DMS79 treated with DMSO at 0.1 percent for 48 hours (cell line): ENCODE measurements around the gene SH3TC1.
A peak's percentile ranks its signal among the peaks of the same experiment; 100 is the strongest.

Source experiments
- DNase-seq: peaks from one replicate; lab custom pipeline; 2025; lab: John Stamatoyannopoulos, UW

SH3TC1 gene

DNA sequence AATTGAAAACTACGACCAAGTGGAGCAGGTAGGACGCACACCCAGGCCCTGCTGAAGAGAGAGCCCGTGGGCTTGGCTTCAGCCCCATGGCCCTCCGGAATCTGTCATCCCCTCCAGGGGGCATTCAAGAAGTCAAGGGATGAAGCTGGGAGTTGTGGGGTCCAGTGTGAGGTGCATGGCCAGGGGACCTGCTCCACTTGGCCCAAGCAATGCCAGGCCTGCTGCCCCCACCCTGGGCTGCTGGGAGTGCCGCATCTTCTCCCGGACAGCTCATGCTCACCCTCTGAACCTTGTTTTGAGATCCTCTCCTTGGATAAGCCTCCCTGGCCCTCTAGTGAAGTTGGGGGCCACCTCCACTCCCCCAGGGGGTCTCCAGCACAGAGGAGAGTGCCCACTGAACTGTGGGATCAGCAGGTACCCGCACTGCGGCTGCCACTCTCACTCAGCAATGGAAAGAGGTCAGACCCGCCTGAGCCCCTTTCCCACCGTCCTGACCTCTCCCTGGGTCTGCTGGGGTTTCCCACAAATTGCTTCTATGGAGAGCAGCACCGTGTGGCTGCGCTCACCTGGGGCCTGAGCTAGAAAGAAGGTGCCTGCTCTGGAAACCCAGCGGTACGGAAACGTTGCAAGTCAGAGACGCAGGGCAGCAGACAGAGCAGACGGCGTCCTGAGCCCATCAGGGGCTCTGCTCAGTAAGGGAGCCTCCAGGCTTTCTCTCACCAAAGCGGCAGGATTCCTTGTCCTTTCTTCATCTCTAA lies 35.5 kb upstream of the SH3TC1 start:
- DNase-seq: no peak

DNA sequence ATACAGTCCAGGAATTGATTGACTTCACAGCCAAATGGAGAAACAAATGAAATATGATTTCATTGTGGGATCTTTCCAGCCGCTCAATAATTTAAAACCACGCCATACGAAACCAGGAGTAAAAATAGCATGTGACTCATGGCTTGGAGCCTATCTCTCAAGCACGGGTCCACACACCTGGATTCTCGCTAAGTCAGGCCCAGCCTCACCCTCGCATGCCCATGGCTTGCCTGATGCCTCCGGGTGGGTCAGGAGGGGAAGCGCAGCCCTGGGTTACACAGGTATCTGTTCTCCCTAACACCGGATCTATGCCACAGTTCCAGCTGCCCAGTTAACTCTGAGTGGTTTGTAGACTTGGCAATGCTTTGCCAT lies 34.9 kb upstream of the SH3TC1 start:
- no peak for DNase-seq

DNA sequence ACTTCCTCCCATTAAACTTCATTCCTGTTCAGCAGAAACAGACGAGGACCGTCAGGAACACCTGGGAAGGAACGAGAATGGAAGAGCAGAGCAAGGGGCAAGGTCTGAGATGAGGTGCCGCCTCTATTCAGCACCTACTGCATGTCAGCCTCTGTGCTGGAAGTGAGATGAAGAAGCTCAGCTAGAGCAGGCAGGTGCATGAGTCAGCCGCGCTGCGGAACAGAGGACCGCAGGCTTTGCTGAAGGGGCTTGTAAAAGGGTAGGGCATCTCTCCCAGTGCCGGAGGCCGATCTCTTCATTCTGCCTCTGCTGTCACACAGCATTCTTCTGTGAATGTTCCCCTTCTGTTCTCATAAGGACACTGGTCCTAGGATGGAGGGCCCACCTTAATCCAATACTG lies 34.4 kb upstream of the SH3TC1 start:
- peak; percentile 36 for DNase-seq

DNA sequence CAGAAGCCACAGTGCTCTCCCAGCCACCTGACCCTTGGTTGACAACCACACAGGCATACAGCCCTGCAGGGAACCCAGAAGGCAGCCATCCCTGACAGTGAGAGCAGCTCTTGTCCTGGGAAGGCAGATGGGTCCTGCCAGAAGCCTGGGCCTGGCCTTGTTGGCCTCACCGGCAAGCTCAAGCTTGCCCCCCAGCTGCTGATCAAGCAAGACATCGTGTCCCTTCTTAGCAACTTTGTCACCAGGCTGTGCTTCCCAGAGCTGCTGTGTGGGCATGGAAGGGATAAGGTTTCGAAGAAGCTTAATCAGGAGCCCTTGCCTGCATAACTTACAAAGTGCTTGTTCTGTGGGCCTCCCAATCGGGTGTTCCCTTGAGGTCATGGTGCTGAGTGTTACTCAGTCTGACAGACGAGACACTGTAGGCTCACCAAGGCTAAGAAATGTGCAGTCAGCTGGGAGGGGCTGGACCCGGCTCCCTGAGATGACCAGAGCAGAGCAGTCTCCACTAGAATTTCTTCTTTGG lies 33.7 kb upstream of the SH3TC1 start:
- peak; percentile 67 for DNase-seq

DNA sequence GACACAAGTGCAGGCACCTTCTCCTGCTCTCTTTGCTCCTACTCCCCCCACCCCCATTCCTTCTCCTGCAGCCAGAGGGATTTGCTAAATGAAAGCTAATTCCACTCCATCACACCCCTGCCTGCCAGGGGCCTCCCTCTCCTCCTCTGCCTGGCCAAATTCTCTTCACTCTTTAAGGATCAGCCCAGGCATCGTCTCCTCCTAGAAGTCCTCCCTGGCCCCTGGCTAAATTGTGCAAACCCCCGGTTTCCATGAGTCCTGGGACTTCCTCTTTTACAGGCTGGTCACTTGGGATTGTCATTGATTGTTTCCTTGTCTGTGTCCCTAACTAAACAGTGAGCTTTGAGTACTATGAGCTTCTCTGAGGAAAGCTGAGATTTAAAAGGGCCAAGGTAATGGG lies 31.8 kb upstream of the SH3TC1 start:
- DNase-seq: no peak

DNA sequence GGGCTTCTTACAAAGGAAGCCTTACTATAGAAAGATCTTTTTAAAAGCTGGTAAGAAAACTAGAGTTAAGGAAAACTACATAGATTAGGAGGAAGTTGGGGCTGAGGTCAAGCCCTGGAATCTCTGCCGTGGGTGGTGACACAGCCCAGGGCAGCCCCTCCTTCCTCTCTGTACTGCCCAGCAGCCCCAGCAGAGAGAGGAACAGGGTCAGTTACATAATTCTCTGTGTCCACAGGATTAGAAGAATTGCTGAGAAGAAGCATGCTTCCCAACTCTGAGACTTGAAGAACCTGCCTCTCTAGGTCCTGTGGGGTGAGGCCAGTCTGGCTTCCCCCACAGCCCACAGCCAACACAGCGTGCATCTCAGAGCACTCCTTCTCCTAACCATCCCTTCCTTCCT lies 31.3 kb upstream of the SH3TC1 start:
- DNase-seq: no peak

DNA sequence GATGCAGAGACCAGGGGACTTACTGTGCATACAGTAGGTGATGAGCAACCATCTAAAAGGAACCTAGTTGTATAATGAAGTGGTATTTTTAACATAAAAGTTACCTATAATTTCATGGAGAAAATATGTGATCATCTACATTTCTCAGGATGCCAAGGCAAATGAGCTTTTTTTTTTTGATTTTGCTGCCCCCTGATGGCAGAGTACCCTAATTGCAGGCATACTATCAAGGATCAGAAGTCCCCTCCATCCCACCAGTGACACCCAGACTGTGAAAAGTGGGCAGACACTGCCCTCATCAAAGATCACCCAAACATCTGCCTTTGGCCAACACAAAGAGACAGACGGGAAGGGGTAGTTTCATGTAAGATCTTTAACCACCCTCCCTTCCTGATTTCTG lies 30.9 kb upstream of the SH3TC1 start:
- DNase-seq: no peak

DNA sequence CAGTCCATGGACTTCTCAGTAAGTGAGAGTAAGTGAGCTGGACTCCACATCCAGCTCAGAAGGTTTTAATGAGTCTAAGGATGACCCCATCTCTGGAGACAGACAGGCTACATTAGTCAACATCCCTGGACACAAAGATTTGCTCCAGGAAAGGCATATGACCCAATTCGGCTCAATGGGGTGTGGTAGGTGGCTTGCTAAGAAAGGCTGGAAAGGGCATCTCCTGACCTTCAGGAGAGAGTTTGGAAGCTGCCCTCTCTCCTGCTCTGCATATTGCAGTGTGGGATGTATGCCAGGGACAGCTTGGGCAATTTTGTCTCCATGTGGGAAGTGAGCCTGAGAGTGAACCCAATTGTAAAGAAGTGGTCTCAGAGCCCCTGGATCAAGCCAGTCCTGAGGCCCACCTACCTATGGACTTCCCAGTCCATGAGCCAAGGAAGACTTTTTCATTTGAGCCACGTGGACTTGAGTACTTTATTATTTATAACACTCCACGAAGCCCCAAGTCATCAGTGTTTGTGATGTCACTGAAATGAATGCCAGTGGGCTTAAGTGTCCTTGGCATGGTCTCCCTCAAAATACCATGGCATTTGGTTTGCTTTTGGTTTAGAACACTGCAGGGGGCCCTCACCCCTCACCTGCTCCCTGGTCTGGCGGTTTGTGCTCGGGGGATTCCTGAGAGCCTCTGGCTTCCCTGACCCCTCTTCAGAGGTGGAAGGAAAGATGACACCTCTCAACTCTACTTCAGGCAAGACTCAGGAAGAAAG lies 30.1 kb upstream of the SH3TC1 start:
- DNase-seq: no peak

DNA sequence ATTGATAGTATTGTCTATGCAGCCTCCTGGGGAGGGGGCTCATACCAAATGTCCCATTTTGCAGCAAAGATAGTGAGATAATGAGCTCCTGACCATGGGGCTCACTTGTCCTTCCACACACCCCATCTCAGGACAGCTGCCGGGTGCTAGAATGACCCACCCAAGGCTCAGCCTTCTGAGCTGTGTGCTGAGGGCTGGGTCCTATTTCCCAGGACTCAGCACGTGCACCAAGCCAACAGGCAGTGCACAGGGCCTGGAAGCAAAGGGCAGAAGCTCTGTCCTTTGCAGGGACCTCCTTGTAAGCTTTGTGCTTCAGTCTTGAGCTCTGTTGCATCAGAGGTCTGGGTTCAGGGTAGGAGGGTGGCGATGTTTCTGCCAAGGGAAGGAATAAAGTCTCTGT lies 29.3 kb upstream of the SH3TC1 start:
- DNase-seq: no peak

DNA sequence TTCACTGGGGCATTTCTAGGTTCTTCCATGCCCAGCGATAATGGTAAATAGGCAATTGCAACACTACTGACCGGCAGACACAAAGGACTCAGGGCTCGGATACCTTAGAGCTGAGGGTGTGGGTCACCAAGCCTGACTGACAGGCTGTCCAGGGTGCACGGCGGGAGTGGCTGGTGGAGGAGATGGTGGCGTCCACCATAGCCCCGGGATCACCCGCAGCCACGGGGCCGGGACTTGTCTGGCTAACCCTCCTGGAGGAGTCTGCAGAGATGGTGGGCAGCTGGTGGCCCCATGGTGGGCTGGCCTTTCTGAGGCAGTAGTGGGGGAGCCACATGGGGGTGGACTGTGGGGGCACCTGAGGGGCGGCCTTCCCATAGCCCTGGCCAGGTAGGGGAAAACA lies 28.7 kb upstream of the SH3TC1 start:
- DNase-seq: no peak

DNA sequence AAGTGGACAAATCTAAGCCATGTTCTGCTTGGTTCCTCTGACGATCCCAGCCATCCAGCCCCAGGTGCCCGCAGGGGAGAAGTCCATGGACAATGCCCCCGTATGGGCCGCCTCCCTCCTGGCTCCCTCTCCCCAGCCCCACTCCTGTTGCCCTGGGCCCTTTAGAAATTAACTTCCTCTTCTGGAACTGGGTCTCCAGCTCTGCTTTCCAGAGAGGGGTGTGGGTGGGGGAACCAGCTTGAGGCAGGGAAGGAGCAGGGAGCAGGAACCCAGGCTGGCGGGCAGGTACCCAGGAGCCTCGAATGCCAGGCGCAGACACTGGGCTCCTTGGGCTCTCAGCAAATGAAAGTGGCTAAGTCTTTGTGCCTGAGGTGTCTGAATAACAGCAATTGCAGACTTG lies 27.8 kb upstream of the SH3TC1 start:
- no peak for DNase-seq

DNA sequence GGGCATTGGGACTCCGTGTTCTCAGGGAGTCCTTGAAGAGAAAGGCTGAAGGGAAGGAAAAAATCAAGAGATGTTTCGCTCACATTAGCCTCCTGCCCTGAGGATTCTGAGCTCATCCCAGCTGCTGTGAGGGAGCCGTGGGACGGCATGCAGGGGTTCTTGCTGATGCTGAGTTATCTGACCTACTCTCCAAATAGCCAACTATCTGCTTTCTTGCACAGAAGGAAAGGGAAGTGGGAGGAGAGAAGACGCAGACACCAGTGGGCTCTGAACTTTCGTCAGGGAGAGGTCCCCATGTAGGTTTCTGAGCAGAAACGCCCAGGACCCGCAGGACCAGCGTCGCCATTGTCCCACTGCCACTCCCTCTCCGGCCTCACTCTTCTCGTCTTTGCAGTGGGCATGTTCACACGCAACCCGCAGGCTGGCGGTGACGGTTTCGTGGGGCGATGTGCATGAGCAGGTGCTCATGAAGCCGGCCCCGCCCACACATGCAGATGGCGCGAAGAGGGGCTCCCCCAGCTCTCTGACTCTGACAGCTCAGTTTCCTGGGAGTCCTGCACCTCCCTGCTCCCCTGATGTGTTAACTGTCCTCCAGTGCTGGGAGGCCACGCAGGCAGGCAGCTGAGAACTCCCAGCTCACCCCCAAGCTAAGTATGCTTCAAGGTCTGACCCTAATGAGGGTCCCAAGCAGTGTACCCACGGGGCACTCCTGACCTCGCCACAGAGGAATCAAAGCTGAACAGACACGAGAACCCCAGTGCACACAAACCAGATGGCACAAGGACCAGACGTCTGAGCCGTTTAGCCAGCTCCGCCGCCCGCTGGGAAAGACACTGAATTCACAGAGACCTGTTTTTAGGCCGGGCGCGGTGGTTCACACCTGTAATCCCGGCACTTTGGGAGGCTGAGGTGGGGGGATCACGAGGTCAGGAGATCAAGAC lies 26.8 kb upstream of the SH3TC1 start:
- DNase-seq: no peak

DNA sequence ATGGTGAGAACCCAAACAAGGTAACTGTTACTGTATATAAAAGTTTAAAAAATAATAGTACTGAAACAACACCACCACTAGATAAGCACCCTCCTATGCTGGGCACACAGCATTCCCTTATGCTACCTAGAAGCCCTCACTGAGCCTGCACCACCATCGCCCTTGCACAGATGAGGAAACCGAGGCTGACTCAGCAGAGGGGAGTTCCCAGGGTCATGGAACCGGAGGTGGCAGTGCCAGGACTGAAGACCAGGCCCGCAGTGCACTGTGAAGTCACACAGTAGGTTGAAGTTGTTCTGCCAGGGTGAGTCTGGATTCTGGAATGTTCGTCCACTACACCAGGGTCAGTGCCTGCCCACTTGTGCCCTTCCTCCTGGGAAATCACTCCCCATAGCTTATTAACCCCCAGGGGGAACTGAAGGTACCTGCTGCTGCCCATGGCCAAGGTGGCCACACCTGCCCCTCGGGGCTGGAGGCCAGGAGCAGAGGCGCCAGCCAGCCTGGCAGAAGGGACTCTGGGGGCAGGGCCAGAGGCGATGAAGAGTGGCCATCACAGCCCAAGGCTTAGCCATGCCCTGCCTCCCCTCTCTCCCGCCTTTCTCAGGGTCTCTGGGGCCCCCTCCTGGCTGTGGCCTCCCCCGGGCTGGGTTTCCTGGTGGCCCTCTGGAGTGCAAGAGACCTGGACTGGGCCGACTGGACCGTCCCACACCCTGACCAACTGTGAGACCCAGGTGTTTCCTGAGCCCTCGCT lies 25.4 kb upstream of the SH3TC1 start:
- DNase-seq: no peak

DNA sequence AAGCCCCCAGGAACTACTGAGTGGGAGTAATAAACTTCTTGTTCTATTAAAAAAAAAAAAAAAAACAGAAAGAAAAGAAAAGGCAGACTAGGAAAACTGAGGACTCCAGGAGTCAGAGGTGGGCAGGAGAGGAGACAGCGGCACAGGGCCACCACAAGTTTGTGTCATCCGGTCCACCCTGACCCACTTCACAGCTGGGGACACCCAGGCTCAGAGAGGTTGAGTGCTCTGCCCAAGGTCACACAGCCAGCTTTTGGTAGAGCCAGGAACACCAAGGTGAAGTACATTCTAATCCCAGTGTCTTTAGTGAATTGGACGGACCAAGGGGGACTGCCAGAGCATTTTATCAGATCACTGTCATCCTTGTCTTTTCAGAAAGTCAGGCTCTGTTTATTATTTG lies 24.1 kb upstream of the SH3TC1 start:
- DNase-seq: no peak

DNA sequence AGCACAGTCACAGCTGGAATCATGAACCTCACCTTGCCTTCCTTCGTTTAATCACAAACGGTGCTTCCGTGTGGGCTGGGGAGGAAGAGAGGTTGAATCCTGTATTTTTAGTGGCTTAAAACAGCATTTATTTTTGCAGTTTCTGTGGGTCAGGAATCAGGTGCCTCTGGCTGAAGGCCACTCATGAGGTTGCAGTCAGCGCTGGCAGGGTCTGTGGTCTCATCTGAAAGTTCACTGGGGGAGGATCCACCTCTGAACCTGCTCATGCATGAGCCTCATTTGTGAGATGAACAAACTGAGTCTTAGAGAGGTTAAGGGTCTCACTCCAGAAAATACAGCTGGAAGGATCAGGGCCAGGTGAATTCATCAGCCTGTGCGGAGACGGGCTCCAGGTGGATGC lies 23.4 kb upstream of the SH3TC1 start:
- DNase-seq: no peak

DNA sequence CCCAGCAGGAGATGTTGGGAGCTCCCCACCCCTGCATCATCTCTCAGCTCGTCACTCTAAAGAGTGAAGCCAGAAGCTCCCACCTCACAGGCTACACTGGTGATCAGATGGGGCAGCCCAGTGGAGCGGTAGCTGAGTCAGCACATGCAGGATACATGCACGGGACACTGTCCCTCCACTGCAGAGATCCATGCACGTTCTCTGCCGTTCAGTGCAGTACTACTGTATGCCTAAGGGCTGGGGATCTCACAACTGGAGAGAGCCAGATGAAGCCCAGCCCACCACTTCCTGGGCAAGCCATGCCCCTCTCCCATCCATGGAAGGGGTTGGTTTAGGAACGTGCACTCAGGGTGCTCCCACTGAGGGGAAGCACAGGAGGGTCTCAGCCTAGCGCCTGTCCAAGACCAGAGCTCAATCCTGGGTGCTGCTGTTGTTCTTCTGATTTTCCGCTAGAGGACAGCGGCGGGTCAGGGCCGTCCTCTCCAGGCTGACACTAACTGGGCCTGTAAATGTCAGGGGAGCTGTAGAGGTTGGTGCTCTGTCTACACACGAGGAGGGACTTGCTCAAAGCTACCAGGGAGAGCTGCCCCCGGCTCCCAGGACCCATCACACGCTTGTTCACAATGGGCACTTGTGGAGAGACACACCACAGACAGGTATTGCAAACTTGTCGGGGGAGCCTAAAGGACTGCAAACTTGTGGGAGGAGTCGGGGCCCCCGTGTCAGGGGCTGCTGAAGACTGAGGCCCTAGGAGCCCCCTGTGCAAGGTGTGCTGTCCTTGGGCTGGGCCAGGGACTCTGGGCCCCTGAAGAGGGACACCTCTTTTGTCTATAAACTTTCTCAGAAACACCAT lies 22.3 kb upstream of the SH3TC1 start:
- no peak for DNase-seq

DNA sequence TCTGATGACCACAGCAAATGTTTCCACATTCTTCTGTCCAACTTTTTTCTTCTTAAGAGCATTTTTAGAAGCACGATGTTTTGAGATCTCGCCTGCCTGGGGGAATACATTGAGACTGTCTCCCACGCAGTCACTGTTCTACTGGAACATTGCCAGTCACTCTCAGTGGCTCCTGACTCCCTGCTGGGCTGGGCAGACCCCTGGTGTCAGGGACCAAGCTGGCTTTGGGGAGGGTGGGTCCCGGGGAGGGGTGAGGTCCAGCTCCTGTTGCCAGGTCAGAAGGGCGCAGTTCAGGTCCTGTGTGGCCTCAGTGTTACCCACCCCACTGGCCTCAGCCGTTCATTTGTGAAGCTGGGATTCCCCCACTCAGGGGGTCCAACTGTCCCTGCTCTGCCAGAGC lies 21.5 kb upstream of the SH3TC1 start:
- DNase-seq: no peak

DNA sequence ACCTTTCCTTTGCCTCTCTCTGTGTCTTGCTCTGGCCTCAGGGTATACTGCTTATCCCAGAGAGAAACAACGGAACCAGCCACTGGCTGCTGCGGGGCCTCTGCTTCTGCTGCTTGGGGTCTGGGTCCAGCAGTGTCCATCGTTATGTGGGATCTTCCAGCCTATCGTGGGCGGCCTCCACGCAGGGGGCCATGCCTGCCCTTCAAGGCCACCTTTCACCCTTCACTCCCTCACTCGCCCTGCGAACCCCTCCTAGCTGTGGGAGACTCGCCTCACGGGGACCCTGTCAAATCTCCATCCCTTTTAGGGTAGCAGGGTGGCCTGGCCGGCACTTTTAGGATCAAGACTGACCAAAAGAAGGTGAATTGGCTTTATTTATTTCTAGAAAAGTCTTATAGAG lies 21.1 kb upstream of the SH3TC1 start:
- no peak for DNase-seq

DNA sequence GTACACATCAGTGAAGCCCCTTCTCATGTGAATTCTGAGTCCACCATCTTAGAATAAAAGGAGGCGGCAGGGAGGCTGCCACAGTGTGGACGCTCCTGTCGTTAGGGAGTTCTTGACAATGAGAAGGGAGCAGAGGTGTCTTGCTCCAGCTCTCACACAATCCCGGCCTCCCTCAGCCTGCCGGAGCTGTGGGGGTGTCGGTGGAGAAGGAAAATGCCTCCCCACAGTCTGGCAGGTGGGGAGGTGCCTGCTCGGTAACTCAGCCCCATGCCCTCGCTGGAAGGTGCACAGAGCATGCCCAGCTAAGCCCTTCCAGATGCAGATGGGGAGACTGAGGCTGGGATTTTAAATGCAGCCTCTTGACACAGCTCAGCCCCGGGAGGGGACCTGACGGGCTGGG lies 20.0 kb upstream of the SH3TC1 start:
- DNase-seq: no peak

DNA sequence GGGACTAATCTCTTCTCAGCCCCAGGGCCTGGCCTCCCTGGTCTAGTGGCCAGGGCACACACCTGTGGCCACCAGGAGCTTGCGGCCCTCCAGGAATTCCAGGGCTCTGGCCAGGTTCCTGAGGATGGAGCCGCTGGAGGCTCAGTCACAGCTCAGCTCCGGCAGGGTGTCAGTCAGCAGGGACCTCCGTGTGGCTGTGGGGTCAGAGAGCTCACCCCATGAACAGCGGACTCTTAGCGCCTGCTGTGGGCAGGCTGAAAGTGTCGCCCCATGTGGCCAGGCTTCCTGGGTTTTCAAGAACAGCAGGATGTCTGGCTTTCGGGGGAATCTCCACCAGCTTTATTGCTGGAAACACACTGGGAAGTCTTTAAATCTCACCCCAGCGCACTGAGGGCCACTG lies 19.3 kb upstream of the SH3TC1 start:
- DNase-seq: no peak
